IPS-20b (cell line): ENCODE data around the gene YARS1.

Experiments used
- H3K27ac ChIP-seq: one replicate; pipeline ENCODE4 v1.5.1; 2013; ENCODE audit warnings: low read length
- H3K27me3 ChIP-seq: 2 replicates; pipeline ENCODE4 v1.6.1; 2013; ENCODE audit warnings: mild to moderate bottlenecking, low read length, inconsistent platforms; ENCODE audit not compliant: insufficient read depth
- H3K36me3 ChIP-seq: 2 replicates; pipeline ENCODE4 v1.6.1; 2013; ENCODE audit warnings: low read depth, mild to moderate bottlenecking, inconsistent platforms, low read length, moderate library complexity; ENCODE audit not compliant: insufficient read depth
- H3K4me1 ChIP-seq: 2 replicates; pipeline ENCODE4 v1.6.1; 2013; ENCODE audit warnings: mild to moderate bottlenecking, control low read depth, inconsistent platforms, low read length, moderate library complexity; ENCODE audit not compliant: insufficient read depth
- H3K4me3 ChIP-seq: 2 replicates; pipeline ENCODE4 v1.5.1; 2013; ENCODE audit warnings: mild to moderate bottlenecking, low read length, inconsistent platforms
- H3K9ac ChIP-seq: 2 replicates; pipeline ENCODE4 v1.6.1; 2013; ENCODE audit warnings: low read depth, mild to moderate bottlenecking, inconsistent platforms, low read length, moderate library complexity
- H3K9me3 ChIP-seq: 2 replicates; pipeline ENCODE4 v1.6.1; 2013; ENCODE audit warnings: mild to moderate bottlenecking, low read depth, low read length, inconsistent platforms; ENCODE audit not compliant: insufficient read depth

Gene YARS1

DNA sequence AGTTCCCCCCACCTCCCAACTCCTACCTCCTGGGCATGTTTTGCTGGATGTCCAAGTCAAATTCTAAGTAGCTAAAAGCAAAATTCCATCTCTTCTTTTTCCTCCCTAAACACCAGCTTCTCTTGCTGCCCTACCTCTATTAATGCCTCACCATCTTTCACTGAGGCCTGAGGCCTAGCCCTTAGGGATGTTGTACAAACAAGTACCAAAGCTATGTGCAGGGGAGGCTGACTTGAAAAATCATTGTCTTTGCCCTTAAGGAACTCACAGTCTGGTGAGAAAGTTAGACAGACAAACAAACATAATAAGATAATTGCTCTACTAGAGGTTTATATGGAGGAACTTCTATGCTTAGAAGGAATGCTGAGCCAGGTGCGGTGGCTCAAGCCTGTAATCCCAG, 89.3 kb downstream of the YARS1 start:
- Histone ChIP-seq H3K4me1 (peaks cover 10% of the 10 kb centered on the region; the same call in 1 of the 2 replicates), H3K36me3 (no peaks in the 10 kb centered on the region), H3K27me3 (no peaks in the 10 kb centered on the region), H3K9ac (no peak overlapping the region), H3K27ac (no peak overlapping the region), H3K4me3 (no peak overlapping the region), H3K9me3 (no peaks in the 10 kb centered on the region)

GRCh38 chr1:32725615-32725982, 91.6 kb downstream of the YARS1 start:
- no peaks in the 10 kb centered on the region for H3K9me3 ChIP-seq
- peaks cover 10% of the 10 kb centered on the region; the same call in 1 of the 2 replicates for H3K4me1 ChIP-seq
- H3K9ac ChIP-seq = no peak overlapping the region
- no peak overlapping the region for H3K4me3 ChIP-seq
- H3K36me3 ChIP-seq = no peaks in the 10 kb centered on the region
- no peak overlapping the region for H3K27ac ChIP-seq
- H3K27me3 ChIP-seq = no peaks in the 10 kb centered on the region
